A673 (cell line): ENCODE measurements around the gene RTN4. TPM values are rescaled to one million over a fixed set of nuclear protein-coding genes. Genes with fewer than 3 reads are reported as not detected.
A peak's percentile ranks its signal among the peaks of the same experiment; 100 is the strongest.

Experiments
- BruUV-seq: library from RNA; stranded (reverse); fragments of 400-500 nt; replicated peaks from 2 replicates; lab custom pipeline; 2021; lab: Mats Ljungman, UMichigan
- CTCF ChIA-PET: fragments of 300-600 bp; sonication (Branson Sonifier 250); formaldehyde crosslinking; loops from one replicate; lab custom pipeline; 2022; ENCODE audit warnings: antibody characterized with exemption; lab: Charles Lee
- POLR2A ChIA-PET: fragments of 300-600 bp; sonication (Branson Sonifier 250); formaldehyde crosslinking; loops from one replicate; lab custom pipeline; 2022; ENCODE audit warnings: antibody characterized with exemption; ENCODE audit not compliant: low non-redundant PET; lab: Charles Lee
- DNase-seq: peaks from one replicate; pipeline ENCODE4 v3.0.0-alpha.2; 2015; ENCODE audit warnings: low spot score
- H3K27ac ChIP-seq: fragments of 200-600 bp; sonication (generic); 2 replicates; pipeline ENCODE4 v1.5.1; 2016; ENCODE audit warnings: mixed run types, low read depth, mild to moderate bottlenecking, mixed read lengths, antibody characterized with exemption, low read length; ENCODE audit not compliant: poor library complexity, severe bottlenecking
- H3K27me3 ChIP-seq: fragments of 200-600 bp; sonication (generic); replicated peaks from 2 replicates; pipeline ENCODE4 v1.6.1; 2017; ENCODE audit warnings: mixed run types, low read depth, mild to moderate bottlenecking, mixed read lengths, antibody characterized with exemption, low read length; ENCODE audit not compliant: insufficient read depth, poor library complexity
- H3K36me3 ChIP-seq: fragments of 200-600 bp; sonication (generic); 2 replicates; pipeline ENCODE4 v1.6.1; 2016; ENCODE audit warnings: mixed run types, mild to moderate bottlenecking, mixed read lengths, antibody characterized with exemption, low read length; ENCODE audit not compliant: insufficient read depth, poor library complexity, severe bottlenecking
- H3K4me1 ChIP-seq: fragments of 200-600 bp; sonication (generic); 2 replicates; pipeline ENCODE4 v1.6.1; 2017; ENCODE audit warnings: mixed run types, mild to moderate bottlenecking, mixed read lengths, antibody characterized with exemption, low read length; ENCODE audit not compliant: insufficient read depth, poor library complexity, severe bottlenecking
- H3K4me3 ChIP-seq: fragments of 200-600 bp; sonication (generic); 2 replicates; pipeline ENCODE4 v1.5.1; 2016; ENCODE audit warnings: low read depth, mixed run types, mild to moderate bottlenecking, mixed read lengths, low read length; ENCODE audit not compliant: poor library complexity, severe bottlenecking
- H3K9me3 ChIP-seq: fragments of 200-600 bp; sonication (generic); 2 replicates; pipeline ENCODE4 v1.6.1; 2016; ENCODE audit warnings: mixed run types, low read depth, mild to moderate bottlenecking, mixed read lengths, antibody characterized with exemption, low read length; ENCODE audit not compliant: poor library complexity, severe bottlenecking
- EZH2 ChIP-seq: fragments of 200-600 bp; sonication (generic); IDR thresholded peaks from 2 replicates; pipeline ENCODE4 v1.6.1; 2017; ENCODE audit warnings: borderline replicate concordance, low read depth, mild to moderate bottlenecking, mixed read lengths, antibody characterized with exemption, low read length; ENCODE audit not compliant: poor library complexity, severe bottlenecking
- intact Hi-C: fragments of 100-400 bp; cut with micrococcal nuclease; formaldehyde crosslinking; loops from one replicate; pipeline ENCODE4 v1.10.0; 2022; ENCODE audit not compliant: unreplicated experiment
- total RNA-seq: library from RNA; stranded (reverse); gene quantifications from 2 replicates; pipeline ENCODE4 v1.2.3, GENCODE V29; 2021
- TF ChIP-seq, protein P1 (sequence below): fragments of 300-800, 200-600 bp; sonication (generic); conservative IDR thresholded peaks from 2 replicates; pipeline ENCODE4 v1.5.1; 2017; ENCODE audit warnings: low read depth, mild to moderate bottlenecking, antibody characterized with exemption, low read length, moderate library complexity, mixed read lengths

RTN4 gene
- total RNA-seq, 1 experiment from 2014 or later = 275 TPM

- POLR2A ChIA-PET = no interaction called here
- Histone ChIP-seq H3K4me3 (peak overlapping the region; percentile 95), H3K27ac (peak overlapping the region; percentile 10), H3K27me3 (no peaks in the 10 kb centered on the region), H3K4me1 (peaks cover 16% of the 10 kb centered on the region), H3K36me3 (no peaks in the 10 kb centered on the region), H3K9me3 (no peaks in the 10 kb centered on the region)
- CTCF ChIA-PET = no interaction called here
- TF ChIP-seq EZH2 = no peak
- TF ChIP-seq, protein P1, sequence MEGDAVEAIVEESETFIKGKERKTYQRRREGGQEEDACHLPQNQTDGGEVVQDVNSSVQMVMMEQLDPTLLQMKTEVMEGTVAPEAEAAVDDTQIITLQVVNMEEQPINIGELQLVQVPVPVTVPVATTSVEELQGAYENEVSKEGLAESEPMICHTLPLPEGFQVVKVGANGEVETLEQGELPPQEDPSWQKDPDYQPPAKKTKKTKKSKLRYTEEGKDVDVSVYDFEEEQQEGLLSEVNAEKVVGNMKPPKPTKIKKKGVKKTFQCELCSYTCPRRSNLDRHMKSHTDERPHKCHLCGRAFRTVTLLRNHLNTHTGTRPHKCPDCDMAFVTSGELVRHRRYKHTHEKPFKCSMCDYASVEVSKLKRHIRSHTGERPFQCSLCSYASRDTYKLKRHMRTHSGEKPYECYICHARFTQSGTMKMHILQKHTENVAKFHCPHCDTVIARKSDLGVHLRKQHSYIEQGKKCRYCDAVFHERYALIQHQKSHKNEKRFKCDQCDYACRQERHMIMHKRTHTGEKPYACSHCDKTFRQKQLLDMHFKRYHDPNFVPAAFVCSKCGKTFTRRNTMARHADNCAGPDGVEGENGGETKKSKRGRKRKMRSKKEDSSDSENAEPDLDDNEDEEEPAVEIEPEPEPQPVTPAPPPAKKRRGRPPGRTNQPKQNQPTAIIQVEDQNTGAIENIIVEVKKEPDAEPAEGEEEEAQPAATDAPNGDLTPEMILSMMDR = no peak
- no peak for DNase-seq
- BruUV-seq = no TSS peak
- intact Hi-C loops = loop anchor here (5.0 kb wide), 1 partner anchor 60 kb away; no protein-coding TSS in a partner anchor
Observed at GRCh38 chr2:55052129-55053061, 2.1 kb upstream of the RTN4 start.

DNA sequence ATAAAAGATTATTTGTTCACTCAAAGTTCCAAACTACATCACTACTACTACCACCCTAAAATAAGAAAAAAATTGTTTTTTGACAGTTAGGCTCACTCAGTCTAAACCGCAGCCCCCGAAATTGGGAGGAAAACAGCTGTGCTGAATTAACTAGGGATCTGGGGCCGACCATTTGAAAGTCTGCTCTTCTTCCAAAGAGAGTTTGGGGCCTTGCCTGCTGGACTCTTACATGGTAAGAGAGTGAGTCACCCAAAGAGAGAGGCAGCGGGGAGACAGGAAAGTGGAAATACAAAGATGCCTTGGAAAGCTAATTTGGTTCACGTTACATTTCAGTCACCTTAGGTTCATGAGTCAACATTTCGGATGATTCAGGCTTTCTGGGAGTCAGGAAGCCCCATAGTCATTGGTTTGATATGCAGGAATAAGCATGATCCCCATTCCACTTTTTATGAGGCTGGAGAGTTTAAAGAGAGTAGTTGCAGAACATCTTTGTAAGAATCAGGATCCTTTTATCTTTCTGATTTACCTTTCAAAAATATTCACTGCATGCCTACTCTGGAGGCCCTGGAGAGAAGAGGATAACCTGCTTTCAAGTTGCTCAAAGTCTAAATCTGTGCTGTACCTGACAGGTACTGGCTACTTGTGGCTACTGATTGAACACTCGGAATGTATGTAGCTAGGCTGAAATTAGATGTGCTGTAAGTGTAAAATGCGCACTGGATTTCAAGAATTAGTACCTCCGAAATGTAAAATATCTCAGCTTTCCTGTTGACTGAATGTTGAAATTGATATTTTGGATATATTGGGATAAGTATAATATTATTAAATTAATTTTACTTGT, 995 bp upstream of the RTN4 start:
- ChIA-PET CTCF (interaction anchor here (0.6 kb wide), 1 partner anchor 123 kb away, joined by 5 read pairs; no protein-coding TSS in a partner anchor), POLR2A (interaction anchor here (0.5 to 0.9 kb wide), 6 partner anchors 41 to 493 kb away, joined by 3 to 4 read pairs (median 3); partner anchors contain the start of genes CLHC1 and RPS27A)
- intact Hi-C loops = loop anchor here (2.0 to 5.0 kb wide), 2 partner anchors 36 to 61 kb away; no protein-coding TSS in a partner anchor
- no peaks in the 10 kb centered on the region for H3K9me3 ChIP-seq
- BruUV-seq = TSS peak; percentile 90
- TF ChIP-seq, protein P1 = no peak
- no peak for TF ChIP-seq EZH2
- peaks cover 27% of the 10 kb centered on the region for H3K4me1 ChIP-seq
- H3K27ac ChIP-seq = peak overlapping the region; percentile 89
- peak overlapping the region; percentile 95 for H3K4me3 ChIP-seq
- DNase-seq = peak; percentile 82
- no peaks in the 10 kb centered on the region for H3K27me3 ChIP-seq
- no peaks in the 10 kb centered on the region for H3K36me3 ChIP-seq

DNA sequence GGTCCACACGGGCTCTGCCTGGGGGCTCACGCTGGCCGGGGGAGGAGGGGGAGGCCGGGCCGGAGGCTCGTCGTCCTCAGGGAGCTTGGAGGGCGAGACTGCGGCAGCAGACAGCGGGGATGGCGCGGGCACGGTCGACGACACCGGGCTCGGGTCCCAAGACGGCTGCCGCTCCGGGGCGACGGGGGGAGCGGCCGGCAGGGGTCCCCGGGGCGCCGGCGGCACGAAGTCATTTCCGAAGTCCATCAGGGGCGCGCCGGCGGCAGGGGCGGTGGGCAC, 491 bp downstream of the RTN4 start:
- H3K4me1 ChIP-seq = peaks cover 39% of the 10 kb centered on the region
- intact Hi-C loops = loop anchor here (1.0 to 10.0 kb wide), 5 partner anchors 35 to 183 kb away; partner anchors contain the start of genes CLHC1 and RPS27A
- ChIA-PET CTCF (interaction anchor here (1.1 kb wide), 1 partner anchor 39 kb away, joined by 4 read pairs; no protein-coding TSS in a partner anchor), POLR2A (no interaction called here)
- H3K4me3 ChIP-seq = peak overlapping the region; percentile 95
- no peaks in the 10 kb centered on the region for H3K27me3 ChIP-seq
- no peak for DNase-seq
- no peaks in the 10 kb centered on the region for H3K9me3 ChIP-seq
- TF ChIP-seq, protein P1 = no peak
- TF ChIP-seq EZH2 = no peak
- peak overlapping the region; percentile 93 for H3K27ac ChIP-seq
- no TSS peak for BruUV-seq
- no peaks in the 10 kb centered on the region for H3K36me3 ChIP-seq
